Gastroesophageal sphincter (tissue), 4 donors: ENCODE results near the gene PTPRD. TPM values are rescaled to one million over a fixed set of nuclear protein-coding genes. Genes with fewer than 3 reads are reported as not detected.

Experiments used
- ATAC-seq: fragments of 150-250 bp; one replicate; pipeline ENCODE4 v1.9.1; 2016; ENCODE audit warnings: mild to moderate bottlenecking, moderate library complexity
- H3K27ac ChIP-seq, 4 donors: fragments of 200-600 bp; sonication (generic) in 3 of 4; 1 replicate in 3 of 4; 2 replicates in 1 of 4; pipeline ENCODE4 v1.5.1; 2016 to 2019
- H3K27me3 ChIP-seq: fragments of 200-600 bp; sonication (generic); one replicate; pipeline ENCODE4 v1.5.1; 2019
- H3K36me3 ChIP-seq, 2 donors: fragments of 200-600 bp; sonication (generic); one replicate each; pipeline ENCODE4 v1.5.1; 2019; ENCODE audit warnings: control low read depth in 1 of 2
- H3K4me1 ChIP-seq, 3 donors: fragments of 200-600 bp; sonication (generic); 1 replicate in 2 of 3; 2 replicates in 1 of 3; pipeline ENCODE4 v1.5.1; 2016 to 2019; ENCODE audit warnings: control low read depth in 2 of 3
- H3K4me3 ChIP-seq, 2 donors: fragments of 200-600 bp; sonication (generic); one replicate each; pipeline ENCODE4 v1.5.1; 2019; ENCODE audit warnings: mild to moderate bottlenecking in 1 of 2, moderate library complexity in 1 of 2
- H3K9me3 ChIP-seq, 3 donors: fragments of 200-600 bp; sonication (generic); one replicate each; pipeline ENCODE4 v1.5.1; 2017 to 2019; ENCODE audit warnings: control low read depth in 2 of 3
- EP300 ChIP-seq: sonication (generic); formaldehyde crosslinking; IDR thresholded peaks from one replicate; pipeline ENCODE4 v1.6.1; 2017; ENCODE audit warnings: antibody characterized with exemption, mild to moderate bottlenecking
- POLR2A ChIP-seq, 2 donors: fragments of 450-650 bp; IDR thresholded peaks; one replicate each; pipeline ENCODE4 v1.6.1; 2017; ENCODE audit warnings: antibody characterized with exemption in 2 of 2, mild to moderate bottlenecking in 2 of 2, moderate library complexity in 1 of 2
- POLR2AphosphoS5 ChIP-seq: sonication (generic); formaldehyde crosslinking; IDR thresholded peaks from one replicate; pipeline ENCODE4 v1.6.1; 2017; ENCODE audit warnings: antibody characterized with exemption
- WGBS, 2 donors: methylation state at CpG; one replicate each; pipeline ENCODE4 v1.1.5; 2018; ENCODE audit warnings: low coverage in 1 of 2; 5-methylcytosine and 5-hydroxymethylcytosine counted together
- total RNA-seq, 4 donors: library from RNA; depleted of rRNA; stranded (reverse); fragments of >200 nt; gene quantifications; one replicate each; pipeline ENCODE4 v1.1.0, GENCODE V29; 2016
- TF ChIP-seq, protein P1 (sequence below), 4 experiments: fragments of 200-600 bp in 2 of 4; fragments of 450-650 bp in 2 of 4; sonication (generic) in 1 of 4; IDR thresholded peaks; one replicate each; pipeline ENCODE4 v1.5.1; 2017 to 2019; ENCODE audit warnings: antibody characterized with exemption in 4 of 4, mild to moderate bottlenecking in 2 of 4, moderate library complexity in 2 of 4

PTPRD gene
- total RNA-seq, 4 donors from 2014 or later, result 3.5 to 53.9 (median 15.8) TPM

DNA sequence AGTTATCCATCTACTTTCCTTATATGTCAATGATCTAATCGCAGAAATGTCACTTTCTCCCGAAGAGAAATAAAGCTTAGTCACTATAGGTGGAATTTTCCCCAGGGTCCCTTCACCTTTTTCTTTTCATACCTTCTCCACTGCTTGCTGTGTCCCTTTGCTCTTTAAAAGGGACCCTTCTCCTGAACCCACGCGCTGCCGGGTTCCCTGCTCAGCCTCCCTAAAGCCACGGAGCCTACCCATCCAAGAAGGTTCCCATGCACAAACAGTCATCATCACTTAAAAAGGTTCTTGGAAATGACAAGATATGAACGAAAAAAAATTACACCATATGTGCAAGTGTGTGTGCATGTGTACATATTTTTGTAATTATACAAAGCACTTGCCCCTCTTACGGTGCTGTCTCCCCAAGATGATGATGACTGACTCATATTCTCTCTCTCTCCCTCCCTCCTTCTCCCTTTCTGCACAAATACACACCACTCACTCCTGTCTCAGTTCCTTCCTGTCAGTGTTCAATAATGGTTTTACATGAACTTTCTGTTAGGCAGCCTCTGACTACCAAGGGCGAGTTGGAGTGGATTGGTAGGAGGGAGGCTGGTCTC, 1.5 kb upstream of the PTPRD start:
- H3K27me3 ChIP-seq, result peaks cover 78% of the 10 kb centered on the region
- H3K9me3 ChIP-seq, result no peaks in the 10 kb centered on the region
- WGBS, 2 donors, result 40 to 52% methylated on average over 9 of the region's 9 CpGs
- H3K36me3 ChIP-seq, result no peaks in the 10 kb centered on the region
- H3K27ac ChIP-seq, result no peak overlapping the region
- TF ChIP-seq POLR2AphosphoS5, result no peak
- TF ChIP-seq, protein P1, sequence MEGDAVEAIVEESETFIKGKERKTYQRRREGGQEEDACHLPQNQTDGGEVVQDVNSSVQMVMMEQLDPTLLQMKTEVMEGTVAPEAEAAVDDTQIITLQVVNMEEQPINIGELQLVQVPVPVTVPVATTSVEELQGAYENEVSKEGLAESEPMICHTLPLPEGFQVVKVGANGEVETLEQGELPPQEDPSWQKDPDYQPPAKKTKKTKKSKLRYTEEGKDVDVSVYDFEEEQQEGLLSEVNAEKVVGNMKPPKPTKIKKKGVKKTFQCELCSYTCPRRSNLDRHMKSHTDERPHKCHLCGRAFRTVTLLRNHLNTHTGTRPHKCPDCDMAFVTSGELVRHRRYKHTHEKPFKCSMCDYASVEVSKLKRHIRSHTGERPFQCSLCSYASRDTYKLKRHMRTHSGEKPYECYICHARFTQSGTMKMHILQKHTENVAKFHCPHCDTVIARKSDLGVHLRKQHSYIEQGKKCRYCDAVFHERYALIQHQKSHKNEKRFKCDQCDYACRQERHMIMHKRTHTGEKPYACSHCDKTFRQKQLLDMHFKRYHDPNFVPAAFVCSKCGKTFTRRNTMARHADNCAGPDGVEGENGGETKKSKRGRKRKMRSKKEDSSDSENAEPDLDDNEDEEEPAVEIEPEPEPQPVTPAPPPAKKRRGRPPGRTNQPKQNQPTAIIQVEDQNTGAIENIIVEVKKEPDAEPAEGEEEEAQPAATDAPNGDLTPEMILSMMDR (IDR thresholded peaks at IDR 0.05), result no peak
- TF ChIP-seq EP300, result no peak
- TF ChIP-seq POLR2A (IDR thresholded peaks at IDR 0.05), result no peak
- H3K4me1 ChIP-seq, result peaks cover 0 to 19% (median 4%) of the 10 kb centered on the region in 3 donors
- ATAC-seq, result no peak
- H3K4me3 ChIP-seq, result no peak overlapping the region

DNA sequence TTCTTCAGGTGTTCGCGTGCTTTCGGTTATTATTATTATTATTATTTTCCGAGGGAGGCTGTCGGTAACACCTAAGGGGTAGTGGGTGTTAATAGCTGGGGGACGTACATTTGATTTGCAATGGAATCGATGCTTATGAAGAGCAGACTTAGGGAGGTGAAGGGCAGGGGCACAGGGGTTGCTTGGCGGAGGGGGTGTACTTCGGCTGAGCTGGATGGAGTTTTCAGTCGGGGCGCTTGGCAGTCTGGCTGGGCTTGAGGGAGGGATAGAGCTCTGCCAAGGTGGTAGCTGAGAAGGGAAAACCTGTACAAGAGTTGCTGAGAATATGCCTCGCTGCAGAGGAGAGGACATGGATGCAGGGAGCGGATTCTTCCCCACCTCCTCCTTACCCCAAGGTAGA, 617 bp upstream of the PTPRD start:
- H3K36me3 ChIP-seq, result no peaks in the 10 kb centered on the region
- peaks cover 70% of the 10 kb centered on the region for H3K27me3 ChIP-seq
- ATAC-seq, result no peak
- no peaks in the 10 kb centered on the region for H3K9me3 ChIP-seq
- WGBS, 2 donors, result 6 to 8% methylated on average over 10 to 12 of the region's 13 CpGs
- H3K4me1 ChIP-seq, result peaks cover 0 to 19% (median 4%) of the 10 kb centered on the region in 3 donors
- H3K4me3 ChIP-seq, result peak overlapping the region; percentile 29 to 60
- TF ChIP-seq, protein P1 (IDR thresholded peaks at IDR 0.05), result no peak
- TF ChIP-seq EP300 (no peak), POLR2A (IDR thresholded peaks at IDR 0.05) (no peak), POLR2AphosphoS5 (no peak)
- H3K27ac ChIP-seq, result no peak overlapping the region

DNA sequence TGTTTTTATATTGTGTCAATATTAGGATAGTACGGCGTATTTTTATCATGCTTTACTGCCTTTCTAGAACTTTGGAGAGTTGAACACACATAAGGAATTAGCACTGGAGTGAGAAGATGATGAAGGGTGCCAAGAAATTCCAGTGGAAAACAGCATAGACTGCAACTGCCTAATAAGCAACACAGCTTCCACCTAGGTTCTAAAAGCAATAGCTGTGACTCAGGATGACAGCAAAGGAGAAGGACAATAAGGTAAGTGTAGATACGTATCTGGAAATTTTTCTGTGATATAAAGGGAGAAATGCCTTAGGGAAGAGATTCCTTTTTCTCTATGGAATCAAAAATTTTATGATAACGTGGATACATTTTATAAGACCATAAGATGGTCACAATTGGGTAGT, 7.4 kb downstream of the PTPRD start:
- no peak for ATAC-seq
- 88 to 89% methylated on average over 4 of the region's 4 CpGs for WGBS, 2 donors
- TF ChIP-seq EP300 (no peak), POLR2AphosphoS5 (no peak), POLR2A (IDR thresholded peaks at IDR 0.05) (no peak)
- TF ChIP-seq, protein P1 (IDR thresholded peaks at IDR 0.05), result no peak
- no peaks in the 10 kb centered on the region for H3K9me3 ChIP-seq
- H3K4me1 ChIP-seq, result no peaks in the 10 kb centered on the region
- no peaks in the 10 kb centered on the region for H3K27me3 ChIP-seq
- H3K4me3 ChIP-seq, result no peak overlapping the region
- H3K27ac ChIP-seq, result no peak overlapping the region
- H3K36me3 ChIP-seq, result no peaks in the 10 kb centered on the region

DNA sequence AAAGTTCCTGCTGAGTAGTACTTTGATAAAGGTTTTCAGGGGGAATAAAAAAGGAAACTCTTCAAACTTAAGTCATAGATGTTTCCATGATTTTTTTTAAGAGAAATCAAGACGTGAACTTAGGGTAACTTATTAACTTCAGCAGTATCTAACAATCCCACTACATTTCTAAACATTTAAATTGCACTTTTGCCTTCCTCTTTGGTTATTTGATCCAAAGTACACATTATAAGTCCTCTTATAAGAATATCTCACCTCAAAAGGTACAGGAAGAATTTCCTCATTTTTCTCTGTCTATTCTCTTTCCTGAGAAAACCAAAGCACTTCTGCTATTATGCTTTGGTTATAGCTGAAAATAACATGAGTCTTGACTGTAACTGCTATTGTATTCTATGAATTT, 7.9 kb downstream of the PTPRD start:
- TF ChIP-seq POLR2AphosphoS5, result no peak
- no peak for TF ChIP-seq POLR2A (IDR thresholded peaks at IDR 0.05)
- TF ChIP-seq, protein P1 (IDR thresholded peaks at IDR 0.05), result no peak
- TF ChIP-seq EP300, result no peak
- Histone ChIP-seq H3K4me1 (no peaks in the 10 kb centered on the region), H3K27me3 (no peaks in the 10 kb centered on the region), H3K36me3 (no peaks in the 10 kb centered on the region), H3K27ac (no peak overlapping the region), H3K4me3 (no peak overlapping the region), H3K9me3 (no peaks in the 10 kb centered on the region)
- WGBS, 2 donors, result 46 to 54% methylated on average over 1 of the region's 1 CpG
- no peak for ATAC-seq

DNA sequence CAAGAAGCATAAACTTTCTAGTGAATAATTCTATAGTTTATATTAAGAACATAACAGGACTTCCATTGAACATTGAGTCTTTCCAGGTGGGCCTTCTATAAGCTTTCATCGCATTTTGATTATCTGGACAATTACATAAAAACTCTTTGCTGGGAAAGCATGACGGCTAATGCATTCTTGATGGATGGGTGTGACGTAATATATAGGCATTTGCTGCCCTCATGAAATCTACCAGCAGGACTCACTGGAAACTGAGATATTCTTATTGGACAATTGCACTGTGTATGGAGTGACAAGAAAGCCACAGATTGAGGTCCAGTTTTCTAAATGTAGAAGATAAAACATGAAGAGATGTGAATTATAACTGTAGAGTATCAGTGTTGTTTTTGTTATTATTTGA, 15.0 kb downstream of the PTPRD start:
- Histone ChIP-seq H3K27ac (no peak overlapping the region), H3K4me3 (no peak overlapping the region), H3K36me3 (no peaks in the 10 kb centered on the region), H3K4me1 (no peaks in the 10 kb centered on the region), H3K27me3 (no peaks in the 10 kb centered on the region), H3K9me3 (no peaks in the 10 kb centered on the region)
- WGBS, 2 donors, result 44 to 63% methylated on average over 3 of the region's 3 CpGs
- no peak for ATAC-seq
- TF ChIP-seq POLR2A (IDR thresholded peaks at IDR 0.05) (no peak), EP300 (no peak), POLR2AphosphoS5 (no peak)
- TF ChIP-seq, protein P1 (IDR thresholded peaks at IDR 0.05), result no peak
